K562 (cell line): ENCODE results near the gene NR5A1. TPM values are rescaled to one million over a fixed set of nuclear protein-coding genes. Genes with fewer than 3 reads are reported as not detected.
A peak's percentile ranks its signal among the peaks of the same experiment; 100 is the strongest.

ENCODE experiments used
- ATAC-seq: fragments of 200-7000 bp; cut with Tn5 transposase; 3 replicates; pipeline ENCODE4 v1.9.1; 2020; ENCODE audit warnings: moderate library complexity
- BruUV-seq: library from RNA; stranded (reverse); fragments of 400-500 nt; replicated peaks from 2 replicates; lab custom pipeline; 2021; lab: Mats Ljungman, UMichigan
- CTCF ChIA-PET: fragments of 300-600 bp; formaldehyde crosslinking; extraction: SDS; loops from one replicate; lab custom pipeline; 2021; ENCODE audit warnings: low intra/inter-chr PET ratio; lab: Yijun Ruan, JAX
- POLR2A ChIA-PET: fragments of 300-600, 350-650 bp; sonication (Branson Sonifier 250); formaldehyde crosslinking; extraction: SDS; loops from one replicate; lab custom pipeline; 2021; ENCODE audit warnings: antibody characterized with exemption, inconsistent platforms; lab: Yijun Ruan, JAX
- DNase-seq, 4 experiments: peaks; one replicate each; pipeline versions ENCODE4 v3.0.0 to v3.0.0-alpha.2; 2011 to 2018; ENCODE audit warnings: low spot score in 3 of 4, mixed read lengths in 3 of 4; ENCODE audit errors: extremely low read depth in 1 of 4
- FAIRE-seq: peaks from 2 replicates; lab custom pipeline; 2011; peaks lifted over from hg19 to GRCh38; lab: Jason Lieb, UNC
- H2AFZ ChIP-seq: 2 replicates; pipeline ENCODE4 v1.6.0; 2011; ENCODE audit warnings: low read depth, low read length, control low read depth, inconsistent platforms
- H3K27ac ChIP-seq: fragments of 200-600 bp; 3 replicates; pipeline ENCODE4 v1.8.0; 2011; ENCODE audit warnings: low read depth, mild to moderate bottlenecking, control low read depth, inconsistent platforms, low read length, moderate library complexity, mixed read lengths; ENCODE audit errors: extremely low read depth
- H3K27me3 ChIP-seq, 2 experiments: fragments of 300-600 bp in 1 of 2; 2 replicates in 1 of 2; 3 replicates in 1 of 2; pipeline versions ENCODE4 v1.6.0 to v1.8.0; 2011; ENCODE audit warnings: inconsistent platforms in 2 of 2, low read length in 2 of 2, mild to moderate bottlenecking in 1 of 2, mixed read lengths in 1 of 2, moderate library complexity in 1 of 2; ENCODE audit not compliant: control insufficient read depth in 2 of 2, insufficient read depth in 2 of 2
- H3K36me3 ChIP-seq: fragments of 300-600 bp; 3 replicates; pipeline ENCODE4 v1.8.0; 2011; ENCODE audit warnings: mild to moderate bottlenecking, low read length, inconsistent platforms; ENCODE audit not compliant: control insufficient read depth, insufficient read depth
- H3K4me1 ChIP-seq, 2 experiments: fragments of 200-600 bp in 1 of 2; replicated peaks in 1 of 2; 2 replicates in 1 of 2; 3 replicates in 1 of 2; pipeline versions ENCODE4 v1.5.1 to v1.8.0; 2011; ENCODE audit warnings: inconsistent platforms in 2 of 2, low read length in 2 of 2, mild to moderate bottlenecking in 1 of 2, mixed read lengths in 1 of 2, moderate library complexity in 1 of 2; ENCODE audit not compliant: control insufficient read depth in 2 of 2, insufficient read depth in 2 of 2
- H3K4me2 ChIP-seq: 2 replicates; pipeline ENCODE4 v1.6.1; 2011; ENCODE audit warnings: low read length, control low read depth, inconsistent platforms, mixed read lengths; ENCODE audit not compliant: insufficient read depth
- H3K4me3 ChIP-seq: fragments of 200-600 bp; sonication (generic), shearing (Covaris generic); 2 replicates; pipeline ENCODE4 v1.5.1; 2016; ENCODE audit warnings: control low read depth, inconsistent platforms
- H3K79me2 ChIP-seq: fragments of 200-600 bp; 3 replicates; pipeline ENCODE4 v1.8.0; 2011; ENCODE audit warnings: low read length, inconsistent platforms; ENCODE audit not compliant: control insufficient read depth, insufficient read depth
- H3K9ac ChIP-seq, 2 experiments: 2 replicates each; pipeline versions ENCODE4 v1.6.0 to v1.6.1; 2011; ENCODE audit warnings: low read depth in 2 of 2, low read length in 2 of 2, control low read depth in 1 of 2, inconsistent platforms in 1 of 2, mild to moderate bottlenecking in 1 of 2, mixed read lengths in 1 of 2; ENCODE audit not compliant: insufficient read depth in 1 of 2
- H3K9me1 ChIP-seq: one replicate; pipeline ENCODE4 v1.6.0; 2011; ENCODE audit warnings: inconsistent platforms, mild to moderate bottlenecking, low read length, moderate library complexity; ENCODE audit not compliant: control insufficient read depth, insufficient read depth
- H3K9me3 ChIP-seq: replicated peaks from 2 replicates; pipeline ENCODE4 v1.5.1; 2011; ENCODE audit warnings: low read depth, low read length, inconsistent platforms; ENCODE audit not compliant: control insufficient read depth, insufficient read depth
- H4K20me1 ChIP-seq: replicated peaks from 2 replicates; pipeline ENCODE4 v1.6.1; 2011; ENCODE audit warnings: low read length, inconsistent platforms, mixed read lengths; ENCODE audit not compliant: control insufficient read depth, insufficient read depth
- E2F3 ChIP-seq: fragments of 250-450 bp; sonication (Bioruptor Pico); IDR thresholded peaks from 2 replicates; pipeline ENCODE4 v1.4.0; 2020; ENCODE audit warnings: mild to moderate bottlenecking
- ESRRB ChIP-seq: fragments of 250-450 bp; sonication (Bioruptor Pico); IDR thresholded peaks from 2 replicates; pipeline ENCODE4 v1.5.0; 2020; ENCODE audit warnings: mild to moderate bottlenecking, moderate library complexity, borderline replicate concordance
- POU5F1 ChIP-seq: fragments of 150-350 bp; IDR thresholded peaks from 2 replicates; pipeline ENCODE4 v1.6.1; 2014; ENCODE audit warnings: borderline replicate concordance, low read length, low read depth, mild to moderate bottlenecking; ENCODE audit not compliant: partially characterized antibody
- ZNF354B ChIP-seq: fragments of 250-450 bp; sonication (Bioruptor Pico); IDR thresholded peaks from 2 replicates; pipeline ENCODE4 v1.4.0; 2020
- ZSCAN29 ChIP-seq: fragments of 450-650 bp; IDR thresholded peaks from 2 replicates; pipeline ENCODE4 v1.6.1; 2017
- WGBS: fragments of 100-300 bp; shearing (Covaris generic); methylation state at CpG from one replicate; pipeline ENCODE4 v1.1.6; 2016; ENCODE audit warnings: low coverage, mixed read lengths; ENCODE audit not compliant: insufficient coverage; ENCODE audit errors: missing lambda C conversion rate; 5-methylcytosine and 5-hydroxymethylcytosine counted together
- in situ Hi-C: fragments of 300-500 bp; cut with MboI; formaldehyde crosslinking; loops from 4 replicates; pipeline ENCODE4 v1.15.0; 2018; ENCODE audit warnings: inconsistent platforms, mixed read lengths
- intact Hi-C: fragments of 100-400 bp; cut with micrococcal nuclease; formaldehyde crosslinking; loops from 2 replicates; pipeline ENCODE4 v1.14.2; 2022
- polyA plus RNA-seq, 8 experiments: library from polyadenylated mRNA; depleted of rRNA in 4 of 8; stranded (reverse) in 5 of 8; unstranded in 3 of 8; fragments of >200 nt; fragmentation: Nextera tagmentation in 2 of 8; fragmentation: Illumina TruSeq in 1 of 8; extraction: Ambion mirVana in 2 of 8; extraction: Trizol in 1 of 8; gene quantifications; 2 replicates each; pipeline versions ENCODE4 v1.2.1 to v1.2.3, GENCODE V29; 2011 to 2014; ENCODE audit warnings: inconsistent platforms in 1 of 8, missing spikeins in 1 of 8
- total RNA-seq, 7 experiments: library from RNA; depleted of rRNA in 6 of 7; stranded (reverse); fragments of >200 nt in 6 of 7; fragmentation: Illumina TruSeq in 2 of 7; extraction: Trizol in 2 of 7; gene quantifications; 2 replicates each; pipeline versions ENCODE4 v1.2.1 to v1.2.3, GENCODE V29; 2011 to 2021; ENCODE audit warnings: low replicate concordance in 1 of 7
- TF ChIP-seq, protein P1 (sequence below): fragments of 250-450 bp; sonication (Bioruptor Pico); IDR thresholded peaks from 2 replicates; pipeline ENCODE4 v1.8.0; 2021; ENCODE audit warnings: moderate library complexity, mild to moderate bottlenecking, inconsistent platforms
- TF ChIP-seq, protein P2 (sequence below): fragments of 450-650 bp; formaldehyde crosslinking; IDR thresholded peaks from 2 replicates; pipeline ENCODE4 v1.4.0; 2022; ENCODE audit warnings: mild to moderate bottlenecking, moderate library complexity
- TF ChIP-seq, protein P3 (sequence below): fragments of 450-650 bp; IDR thresholded peaks from 2 replicates; pipeline ENCODE4 v1.6.1; 2016; ENCODE audit warnings: borderline replicate concordance
- TF ChIP-seq, protein P4 (sequence below): fragments of 450-650 bp; IDR thresholded peaks from 2 replicates; pipeline ENCODE4 v1.6.1; 2017; ENCODE audit warnings: antibody characterized with exemption, mild to moderate bottlenecking

NR5A1 gene
- total and polyA plus RNA-seq, 9 of the 15 experiments (the other 6 are each of a cell fraction or from before 2014, with no cell fraction given) = 0.11 to 0.32 (median 0.20) TPM; not detected in 6

DNA sequence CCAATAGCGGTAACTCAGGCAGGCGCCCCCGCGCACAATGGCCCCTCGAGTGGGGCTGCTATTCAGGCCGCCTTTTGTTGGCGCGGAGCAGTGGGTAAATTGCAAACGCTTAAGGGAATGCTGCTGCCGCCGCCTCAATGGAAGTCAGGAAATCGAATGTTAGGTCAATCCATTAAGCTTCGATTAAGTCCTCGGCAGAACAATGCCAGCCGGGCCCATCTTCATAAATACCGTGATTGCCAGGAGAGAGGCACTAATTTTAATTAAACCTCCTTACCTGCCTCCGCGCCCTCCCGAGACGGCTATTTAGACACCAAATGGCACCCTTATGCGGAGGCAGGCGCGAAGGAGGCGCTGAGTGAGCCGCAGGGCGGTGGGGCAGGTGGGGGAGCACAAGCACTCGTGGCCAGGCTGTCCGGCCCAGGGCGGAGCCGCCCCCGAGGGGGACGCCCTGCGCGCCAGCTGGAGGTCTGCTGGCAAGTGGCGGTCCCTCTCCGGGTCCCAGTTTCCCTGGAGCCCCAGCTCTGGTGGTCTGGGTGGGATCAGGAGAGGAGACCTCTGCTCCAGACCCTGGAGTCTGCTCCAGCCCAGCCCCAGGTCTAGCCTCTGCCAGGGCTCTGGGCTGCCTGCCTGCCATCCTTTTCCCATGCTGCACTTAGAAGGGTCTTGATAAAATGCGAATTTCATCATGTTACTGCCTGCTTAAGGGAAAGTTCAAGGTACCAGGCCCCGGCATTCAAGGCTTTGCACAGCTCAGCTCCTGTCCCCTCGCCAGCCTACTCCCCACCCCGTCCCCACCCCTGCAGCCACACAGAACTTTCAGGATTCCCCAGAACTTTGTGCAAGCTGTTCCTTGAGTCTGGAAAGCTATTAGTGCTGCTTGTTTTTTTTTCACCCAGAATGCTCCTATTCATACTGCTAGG, 19.7 kb downstream of the NR5A1 start:
- ChIA-PET CTCF (no interaction called here), POLR2A (interaction anchor here (1.1 kb wide), 1 partner anchor 108 kb away, joined by 3 read pairs; no protein-coding TSS in a partner anchor)
- no peak overlapping the region for H3K27ac ChIP-seq
- H4K20me1 ChIP-seq = peaks cover 21% of the 10 kb centered on the region; the same call in 1 of the 2 replicates
- no peaks in the 10 kb centered on the region for H3K36me3 ChIP-seq
- no peak for FAIRE-seq
- DNase-seq = peak in 2 of 4 experiments; percentile 32 to 43
- in situ Hi-C loops (no loop called here), intact Hi-C loops (no loop called here)
- H3K4me2 ChIP-seq = no peak overlapping the region
- no peak overlapping the region for H2AFZ ChIP-seq
- ATAC-seq = no peak
- no peaks in the 10 kb centered on the region for H3K9me3 ChIP-seq
- 19% methylated on average over 37 of the region's 40 CpGs for WGBS
- BruUV-seq = no TSS peak
- H3K4me1 ChIP-seq = peaks cover 0 to 30% of the 10 kb centered on the region in 2 experiments; a peak in 2 of 5 replicates
- no peaks in the 10 kb centered on the region for H3K9me1 ChIP-seq
- H3K27me3 ChIP-seq = peaks cover 33 to 81% of the 10 kb centered on the region in 2 experiments
- no peaks in the 10 kb centered on the region for H3K79me2 ChIP-seq
- no peak overlapping the region for H3K4me3 ChIP-seq
- H3K9ac ChIP-seq = no peak overlapping the region
- TF ChIP-seq, protein P1, sequence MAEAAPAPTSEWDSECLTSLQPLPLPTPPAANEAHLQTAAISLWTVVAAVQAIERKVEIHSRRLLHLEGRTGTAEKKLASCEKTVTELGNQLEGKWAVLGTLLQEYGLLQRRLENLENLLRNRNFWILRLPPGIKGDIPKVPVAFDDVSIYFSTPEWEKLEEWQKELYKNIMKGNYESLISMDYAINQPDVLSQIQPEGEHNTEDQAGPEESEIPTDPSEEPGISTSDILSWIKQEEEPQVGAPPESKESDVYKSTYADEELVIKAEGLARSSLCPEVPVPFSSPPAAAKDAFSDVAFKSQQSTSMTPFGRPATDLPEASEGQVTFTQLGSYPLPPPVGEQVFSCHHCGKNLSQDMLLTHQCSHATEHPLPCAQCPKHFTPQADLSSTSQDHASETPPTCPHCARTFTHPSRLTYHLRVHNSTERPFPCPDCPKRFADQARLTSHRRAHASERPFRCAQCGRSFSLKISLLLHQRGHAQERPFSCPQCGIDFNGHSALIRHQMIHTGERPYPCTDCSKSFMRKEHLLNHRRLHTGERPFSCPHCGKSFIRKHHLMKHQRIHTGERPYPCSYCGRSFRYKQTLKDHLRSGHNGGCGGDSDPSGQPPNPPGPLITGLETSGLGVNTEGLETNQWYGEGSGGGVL (CRISPR knock-in tag) = no peak
- no peak for TF ChIP-seq ZNF354B (CRISPR knock-in tag)
- no peak for TF ChIP-seq POU5F1
- TF ChIP-seq ESRRB (CRISPR knock-in tag) = no peak
- TF ChIP-seq, protein P2, sequence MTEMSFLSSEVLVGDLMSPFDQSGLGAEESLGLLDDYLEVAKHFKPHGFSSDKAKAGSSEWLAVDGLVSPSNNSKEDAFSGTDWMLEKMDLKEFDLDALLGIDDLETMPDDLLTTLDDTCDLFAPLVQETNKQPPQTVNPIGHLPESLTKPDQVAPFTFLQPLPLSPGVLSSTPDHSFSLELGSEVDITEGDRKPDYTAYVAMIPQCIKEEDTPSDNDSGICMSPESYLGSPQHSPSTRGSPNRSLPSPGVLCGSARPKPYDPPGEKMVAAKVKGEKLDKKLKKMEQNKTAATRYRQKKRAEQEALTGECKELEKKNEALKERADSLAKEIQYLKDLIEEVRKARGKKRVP = no peak
- TF ChIP-seq, protein P3, sequence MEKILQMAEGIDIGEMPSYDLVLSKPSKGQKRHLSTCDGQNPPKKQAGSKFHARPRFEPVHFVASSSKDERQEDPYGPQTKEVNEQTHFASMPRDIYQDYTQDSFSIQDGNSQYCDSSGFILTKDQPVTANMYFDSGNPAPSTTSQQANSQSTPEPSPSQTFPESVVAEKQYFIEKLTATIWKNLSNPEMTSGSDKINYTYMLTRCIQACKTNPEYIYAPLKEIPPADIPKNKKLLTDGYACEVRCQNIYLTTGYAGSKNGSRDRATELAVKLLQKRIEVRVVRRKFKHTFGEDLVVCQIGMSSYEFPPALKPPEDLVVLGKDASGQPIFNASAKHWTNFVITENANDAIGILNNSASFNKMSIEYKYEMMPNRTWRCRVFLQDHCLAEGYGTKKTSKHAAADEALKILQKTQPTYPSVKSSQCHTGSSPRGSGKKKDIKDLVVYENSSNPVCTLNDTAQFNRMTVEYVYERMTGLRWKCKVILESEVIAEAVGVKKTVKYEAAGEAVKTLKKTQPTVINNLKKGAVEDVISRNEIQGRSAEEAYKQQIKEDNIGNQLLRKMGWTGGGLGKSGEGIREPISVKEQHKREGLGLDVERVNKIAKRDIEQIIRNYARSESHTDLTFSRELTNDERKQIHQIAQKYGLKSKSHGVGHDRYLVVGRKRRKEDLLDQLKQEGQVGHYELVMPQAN = no peak
- TF ChIP-seq ZSCAN29 = no peak
- TF ChIP-seq, protein P4, sequence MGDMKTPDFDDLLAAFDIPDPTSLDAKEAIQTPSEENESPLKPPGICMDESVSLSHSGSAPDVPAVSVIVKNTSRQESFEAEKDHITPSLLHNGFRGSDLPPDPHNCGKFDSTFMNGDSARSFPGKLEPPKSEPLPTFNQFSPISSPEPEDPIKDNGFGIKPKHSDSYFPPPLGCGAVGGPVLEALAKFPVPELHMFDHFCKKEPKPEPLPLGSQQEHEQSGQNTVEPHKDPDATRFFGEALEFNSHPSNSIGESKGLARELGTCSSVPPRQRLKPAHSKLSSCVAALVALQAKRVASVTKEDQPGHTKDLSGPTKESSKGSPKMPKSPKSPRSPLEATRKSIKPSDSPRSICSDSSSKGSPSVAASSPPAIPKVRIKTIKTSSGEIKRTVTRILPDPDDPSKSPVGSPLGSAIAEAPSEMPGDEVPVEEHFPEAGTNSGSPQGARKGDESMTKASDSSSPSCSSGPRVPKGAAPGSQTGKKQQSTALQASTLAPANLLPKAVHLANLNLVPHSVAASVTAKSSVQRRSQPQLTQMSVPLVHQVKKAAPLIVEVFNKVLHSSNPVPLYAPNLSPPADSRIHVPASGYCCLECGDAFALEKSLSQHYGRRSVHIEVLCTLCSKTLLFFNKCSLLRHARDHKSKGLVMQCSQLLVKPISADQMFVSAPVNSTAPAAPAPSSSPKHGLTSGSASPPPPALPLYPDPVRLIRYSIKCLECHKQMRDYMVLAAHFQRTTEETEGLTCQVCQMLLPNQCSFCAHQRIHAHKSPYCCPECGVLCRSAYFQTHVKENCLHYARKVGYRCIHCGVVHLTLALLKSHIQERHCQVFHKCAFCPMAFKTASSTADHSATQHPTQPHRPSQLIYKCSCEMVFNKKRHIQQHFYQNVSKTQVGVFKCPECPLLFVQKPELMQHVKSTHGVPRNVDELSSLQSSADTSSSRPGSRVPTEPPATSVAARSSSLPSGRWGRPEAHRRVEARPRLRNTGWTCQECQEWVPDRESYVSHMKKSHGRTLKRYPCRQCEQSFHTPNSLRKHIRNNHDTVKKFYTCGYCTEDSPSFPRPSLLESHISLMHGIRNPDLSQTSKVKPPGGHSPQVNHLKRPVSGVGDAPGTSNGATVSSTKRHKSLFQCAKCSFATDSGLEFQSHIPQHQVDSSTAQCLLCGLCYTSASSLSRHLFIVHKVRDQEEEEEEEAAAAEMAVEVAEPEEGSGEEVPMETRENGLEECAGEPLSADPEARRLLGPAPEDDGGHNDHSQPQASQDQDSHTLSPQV = no peak
- no peak for TF ChIP-seq E2F3 (CRISPR knock-in tag)
